Measurements from ENCODE around the gene DPH7.
"Not testable (repeated sequence)": the region's sequence is repeated elsewhere in the genome, so short reads cannot be mapped to it uniquely, and the experiment has no call there.

Gene DPH7

DNA sequence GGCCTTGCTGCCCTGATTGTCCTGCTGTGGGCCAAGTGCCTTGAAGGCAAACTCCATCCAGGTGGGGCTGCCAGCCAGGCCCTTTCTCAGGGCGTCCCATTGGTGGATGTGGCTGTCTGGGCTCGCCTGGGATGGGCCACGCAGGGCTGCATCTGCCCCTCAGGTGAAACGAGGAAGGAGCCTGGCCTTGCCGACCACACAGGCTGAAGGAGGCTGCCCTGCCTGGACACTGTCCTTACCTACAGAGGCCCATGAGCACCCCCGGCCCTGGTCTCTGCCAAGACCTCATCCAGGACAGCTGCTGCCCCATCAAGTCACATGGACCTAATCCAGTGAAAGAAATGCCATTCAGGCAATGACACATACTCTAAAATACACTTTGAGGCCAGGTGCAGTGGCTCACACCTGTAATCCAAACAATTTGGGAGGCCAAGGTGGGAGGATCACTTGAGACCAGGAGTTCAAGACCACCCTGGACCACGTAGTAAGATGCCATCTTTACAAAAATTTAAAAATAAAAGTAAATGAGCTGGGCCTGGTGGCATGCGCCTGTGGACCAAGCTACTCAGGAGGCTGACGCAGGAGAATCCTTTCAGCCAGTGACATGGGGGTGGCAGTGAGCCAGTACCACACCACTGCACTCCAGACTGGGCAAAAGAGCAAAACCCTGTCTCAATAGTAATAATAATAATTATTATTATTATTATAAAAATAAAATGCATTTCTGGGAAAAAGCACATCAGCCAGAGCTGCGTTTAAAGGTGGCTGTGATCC lies 62.4 kb downstream of the DPH7 start:
- TF ChIP-seq GATA1 (IDR thresholded peaks at IDR 0.05; ENCODE audit: low read depth, low read length), result no peak
- TF ChIP-seq POLR2A (IDR thresholded peaks at IDR 0.05; ENCODE audit: low read length), result no peak
- DNase-seq, result no peak

DNA sequence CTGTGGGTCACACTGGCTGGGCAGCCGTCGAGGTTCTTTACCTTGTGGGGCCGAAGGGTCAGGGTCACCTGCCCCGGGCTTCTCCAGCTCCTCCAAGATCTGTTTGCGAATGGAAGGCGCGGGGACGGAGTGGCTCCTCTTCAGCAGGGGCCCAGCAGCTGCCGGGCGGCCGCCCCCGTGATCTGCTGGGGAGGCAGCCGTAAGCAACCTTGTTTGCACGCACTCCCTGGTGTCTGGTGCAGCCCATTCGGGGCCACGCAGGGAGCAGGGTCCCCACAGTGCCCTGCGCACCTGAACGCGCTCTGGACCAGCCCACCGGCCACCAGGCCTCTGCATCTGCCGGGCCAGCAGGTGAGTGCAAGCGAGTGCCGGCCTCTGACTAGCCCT lies 63.4 kb downstream of the DPH7 start:
- no peak for DNase-seq
- TF ChIP-seq POLR2A (IDR thresholded peaks at IDR 0.05; ENCODE audit: low read length), result no peak
- no peak for TF ChIP-seq GATA1 (IDR thresholded peaks at IDR 0.05; ENCODE audit: low read depth, low read length)

DNA sequence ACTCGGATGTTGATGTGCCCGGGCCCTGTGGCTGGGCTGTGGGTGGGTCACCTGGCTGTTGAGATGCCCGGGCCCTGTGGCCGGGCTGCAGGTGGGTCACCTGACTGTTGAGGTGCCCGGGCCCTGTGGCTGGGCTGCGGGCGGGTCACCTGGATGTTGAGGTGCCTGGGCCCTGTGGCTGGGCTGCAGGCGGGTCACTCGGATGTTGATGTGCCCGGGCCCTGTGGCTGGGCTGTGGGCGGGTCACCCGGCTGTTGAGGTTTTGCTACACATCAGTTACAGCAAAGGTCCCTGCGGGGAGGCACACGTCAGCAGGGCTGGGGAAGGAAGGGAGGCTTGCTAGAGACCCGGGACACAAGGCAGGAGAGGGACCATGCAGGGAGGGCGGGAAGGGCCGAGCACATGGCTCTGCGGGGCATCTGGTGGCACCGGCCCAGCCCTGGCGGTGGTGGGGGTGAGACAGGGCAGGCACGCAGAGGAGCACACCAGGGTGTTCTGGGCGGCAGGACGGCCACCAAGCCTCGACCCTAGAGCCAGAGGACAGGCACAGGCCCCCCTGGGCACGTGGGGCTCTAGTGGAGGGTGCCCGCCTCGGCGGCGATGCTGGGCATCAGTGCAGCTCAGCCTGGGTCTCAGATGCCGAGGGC lies 63.9 kb downstream of the DPH7 start:
- TF ChIP-seq GATA1 (IDR thresholded peaks at IDR 0.05; ENCODE audit: low read depth, low read length) (no peak), POLR2A (IDR thresholded peaks at IDR 0.05; ENCODE audit: low read length) (no peak)
- no peak for DNase-seq

DNA sequence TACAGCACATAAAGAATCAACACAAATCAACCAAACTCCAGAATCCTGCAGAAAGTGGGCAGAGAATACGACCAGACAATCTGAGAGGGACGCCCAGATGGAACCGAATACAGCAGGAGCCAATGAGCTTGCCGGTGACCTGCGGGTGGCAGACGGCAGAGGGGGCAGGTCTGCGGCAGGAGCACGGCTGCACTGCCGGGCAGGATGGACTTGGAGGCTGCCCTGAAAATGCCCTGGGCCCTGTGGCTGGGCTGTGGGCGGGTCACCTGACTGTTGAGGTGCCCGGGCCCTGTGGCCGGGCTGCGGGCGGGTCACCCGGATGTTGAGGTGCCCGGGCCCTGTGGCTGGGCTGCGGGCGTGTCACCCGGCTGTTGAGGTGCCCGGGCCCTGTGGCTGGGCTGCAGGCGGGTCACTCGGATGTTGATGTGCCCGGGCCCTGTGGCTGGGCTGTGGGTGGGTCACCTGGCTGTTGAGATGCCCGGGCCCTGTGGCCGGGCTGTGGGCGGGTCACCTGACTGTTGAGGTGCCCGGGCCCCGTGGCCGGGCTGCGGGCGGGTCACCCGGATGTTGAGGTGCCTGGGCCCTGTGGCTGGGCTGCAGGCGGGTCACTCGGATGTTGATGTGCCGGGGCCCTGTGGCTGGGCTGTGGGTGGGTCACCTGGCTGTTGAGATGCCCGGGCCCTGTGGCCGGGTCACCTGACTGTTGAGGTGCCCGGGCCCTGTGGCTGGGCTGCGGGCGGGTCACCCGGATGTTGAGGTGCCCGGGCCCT lies 64.7 kb downstream of the DPH7 start:
- DNase-seq, result not testable (repeated sequence)

- not testable (repeated sequence) for DNase-seq
These were observed 65.6 kb downstream of the DPH7 start for GRCh38 chr9:137513136-137513535.

- TF ChIP-seq POLR2A (IDR thresholded peaks at IDR 0.05; ENCODE audit: low read length), result no peak
- no peak for TF ChIP-seq GATA1 (IDR thresholded peaks at IDR 0.05; ENCODE audit: low read depth, low read length)
- no peak for DNase-seq
These were observed 66.8 kb downstream of the DPH7 start for GRCh38 chr9:137511758-137512463.

GRCh38 chr9:137511126-137511525 lies 67.6 kb downstream of the DPH7 start:
- not testable (repeated sequence) for DNase-seq

DNA sequence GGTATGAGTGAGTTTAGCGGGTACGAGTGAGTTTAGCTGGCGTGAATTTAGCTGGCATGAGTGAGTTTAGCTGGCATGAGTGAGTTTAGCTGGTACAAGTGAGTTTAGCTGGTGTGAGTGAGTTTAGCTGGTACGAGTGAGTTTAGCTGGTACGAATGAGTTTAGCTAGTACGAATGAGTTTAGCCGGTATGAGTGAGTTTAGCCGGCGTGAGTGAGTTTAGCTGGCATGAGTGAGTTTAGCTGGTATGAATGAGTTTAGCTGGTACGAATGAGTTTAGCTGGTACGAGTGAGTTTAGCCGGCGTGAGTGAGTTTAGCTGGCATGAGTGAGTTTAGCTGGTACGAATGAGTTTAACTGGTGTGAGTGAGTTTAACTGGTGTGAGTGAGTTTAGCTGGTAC lies 69.5 kb downstream of the DPH7 start:
- TF ChIP-seq GATA1 (IDR thresholded peaks at IDR 0.05; ENCODE audit: low read depth, low read length) (no peak), POLR2A (IDR thresholded peaks at IDR 0.05; ENCODE audit: low read length) (no peak)
- no peak for DNase-seq

- no peak for TF ChIP-seq POLR2A (IDR thresholded peaks at IDR 0.05; ENCODE audit: low read length)
- TF ChIP-seq GATA1 (IDR thresholded peaks at IDR 0.05; ENCODE audit: low read depth, low read length), result no peak
- no peak for DNase-seq
These were observed 72.0 kb downstream of the DPH7 start for GRCh38 chr9:137506702-137507171.

DNA sequence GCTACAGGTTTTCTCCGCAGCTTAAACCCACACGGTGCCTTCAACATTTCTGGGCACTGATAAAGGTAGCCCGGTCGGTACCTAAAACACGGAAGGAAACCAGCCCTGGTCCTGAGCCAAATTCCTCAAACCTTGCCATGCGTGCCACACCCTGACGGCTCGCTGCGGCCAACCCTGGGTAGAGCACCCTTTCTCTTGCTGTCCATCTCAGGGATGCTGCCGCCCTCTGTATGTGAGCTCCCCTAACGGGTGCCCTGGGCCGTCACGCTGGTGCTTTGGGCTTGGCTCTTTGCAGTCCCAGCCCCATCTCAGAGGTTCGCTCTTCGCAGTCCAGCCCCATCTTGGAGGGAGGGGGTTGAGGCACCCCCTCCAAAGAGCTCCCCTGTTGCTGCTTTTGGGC lies 72.5 kb downstream of the DPH7 start:
- no peak for TF ChIP-seq GATA1 (IDR thresholded peaks at IDR 0.05; ENCODE audit: low read depth, low read length)
- no peak for TF ChIP-seq POLR2A (IDR thresholded peaks at IDR 0.05; ENCODE audit: low read length)
- no peak for DNase-seq

- DNase-seq, result no peak
- no peak for TF ChIP-seq POLR2A (IDR thresholded peaks at IDR 0.05; ENCODE audit: low read length)
- TF ChIP-seq GATA1 (IDR thresholded peaks at IDR 0.05; ENCODE audit: low read depth, low read length), result no peak
These were observed 73.1 kb downstream of the DPH7 start for GRCh38 chr9:137505421-137506140.

All from erythroblast (primary cell).